Type B pancreatic cell (in vitro differentiated cells): Measurements from ENCODE around the gene C15orf62. TPM values are rescaled to one million over a fixed set of nuclear protein-coding genes. Genes with fewer than 3 reads are reported as not detected.

Experiments used
- DNase-seq: peaks from one replicate; pipeline ENCODE4 v3.0.0; 2021; ENCODE audit warnings: mixed read lengths; ENCODE audit not compliant: unreplicated experiment; ENCODE audit errors: extremely low spot score
- H3K27ac Mint-ChIP-seq: 2 replicates; pipeline ENCODE4 v1.8.0; 2021; ENCODE audit warnings: mild to moderate bottlenecking, mixed read lengths
- H3K27me3 Mint-ChIP-seq: 2 replicates; pipeline ENCODE4 v1.8.0; 2021; ENCODE audit warnings: mixed read lengths
- H3K36me3 Mint-ChIP-seq: 2 replicates; pipeline ENCODE4 v1.8.0; 2021; ENCODE audit warnings: mixed read lengths
- H3K4me1 Mint-ChIP-seq: one replicate; pipeline ENCODE4 v1.8.0; 2021; ENCODE audit warnings: mixed read lengths; ENCODE audit not compliant: unreplicated experiment
- H3K4me3 Mint-ChIP-seq: 2 replicates; pipeline ENCODE4 v1.8.0; 2021; ENCODE audit warnings: mild to moderate bottlenecking, mixed read lengths
- H3K9me3 Mint-ChIP-seq: 2 replicates; pipeline ENCODE4 v1.8.0; 2021; ENCODE audit warnings: mixed read lengths
- total RNA-seq: library from RNA; stranded (reverse); gene quantifications from 2 replicates; pipeline ENCODE4 v1.2.1, GENCODE V29; 2021; ENCODE audit warnings: low replicate concordance
- TF ChIP-seq, protein P1 (sequence below): fragments of 200-600 bp; sonication (generic); conservative IDR thresholded peaks from 2 replicates; pipeline ENCODE4 v1.5.0; 2021; ENCODE audit warnings: antibody characterized with exemption, mild to moderate bottlenecking

C15orf62 gene
- total RNA-seq, 1 donor from 2014 or later: 1.1 TPM

DNA sequence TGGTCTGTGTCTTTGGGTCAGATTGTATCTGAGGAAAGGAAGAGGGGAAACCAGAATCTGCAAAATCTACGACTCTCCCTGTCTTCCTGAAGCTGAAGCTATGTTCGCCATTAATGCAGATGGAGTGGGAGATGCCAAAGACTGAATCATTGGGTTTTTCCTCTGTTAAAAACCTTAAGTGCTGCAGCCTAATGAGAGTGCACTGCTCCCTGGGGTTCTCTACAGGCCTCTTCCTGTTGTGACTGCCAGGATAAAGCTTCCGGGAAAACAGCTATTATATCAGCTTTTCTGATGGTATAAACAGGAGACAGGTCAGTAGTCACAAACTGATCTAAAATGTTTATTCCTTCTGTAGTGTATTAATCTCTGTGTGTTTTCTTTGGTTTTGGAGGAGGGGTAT lies 38.7 kb upstream of the C15orf62 start:
- no peak overlapping the region for H3K4me3 Mint-ChIP-seq
- no peak overlapping the region for H3K27ac Mint-ChIP-seq
- TF ChIP-seq, protein P1, sequence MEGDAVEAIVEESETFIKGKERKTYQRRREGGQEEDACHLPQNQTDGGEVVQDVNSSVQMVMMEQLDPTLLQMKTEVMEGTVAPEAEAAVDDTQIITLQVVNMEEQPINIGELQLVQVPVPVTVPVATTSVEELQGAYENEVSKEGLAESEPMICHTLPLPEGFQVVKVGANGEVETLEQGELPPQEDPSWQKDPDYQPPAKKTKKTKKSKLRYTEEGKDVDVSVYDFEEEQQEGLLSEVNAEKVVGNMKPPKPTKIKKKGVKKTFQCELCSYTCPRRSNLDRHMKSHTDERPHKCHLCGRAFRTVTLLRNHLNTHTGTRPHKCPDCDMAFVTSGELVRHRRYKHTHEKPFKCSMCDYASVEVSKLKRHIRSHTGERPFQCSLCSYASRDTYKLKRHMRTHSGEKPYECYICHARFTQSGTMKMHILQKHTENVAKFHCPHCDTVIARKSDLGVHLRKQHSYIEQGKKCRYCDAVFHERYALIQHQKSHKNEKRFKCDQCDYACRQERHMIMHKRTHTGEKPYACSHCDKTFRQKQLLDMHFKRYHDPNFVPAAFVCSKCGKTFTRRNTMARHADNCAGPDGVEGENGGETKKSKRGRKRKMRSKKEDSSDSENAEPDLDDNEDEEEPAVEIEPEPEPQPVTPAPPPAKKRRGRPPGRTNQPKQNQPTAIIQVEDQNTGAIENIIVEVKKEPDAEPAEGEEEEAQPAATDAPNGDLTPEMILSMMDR: no peak
- no peaks in the 10 kb centered on the region for H3K4me1 Mint-ChIP-seq
- H3K27me3 Mint-ChIP-seq: no peaks in the 10 kb centered on the region
- H3K36me3 Mint-ChIP-seq: peaks cover 16% of the 10 kb centered on the region
- H3K9me3 Mint-ChIP-seq: no peaks in the 10 kb centered on the region
- DNase-seq: no peak

- Mint-ChIP-seq H3K27ac (no peak overlapping the region), H3K4me1 (no peaks in the 10 kb centered on the region), H3K27me3 (no peaks in the 10 kb centered on the region), H3K9me3 (no peaks in the 10 kb centered on the region), H3K36me3 (peaks cover 3% of the 10 kb centered on the region), H3K4me3 (no peak overlapping the region)
- TF ChIP-seq, protein P1: no peak
- DNase-seq: no peak
These were observed 33.2 kb upstream of the C15orf62 start for GRCh38 chr15:40736575-40736974.

DNA sequence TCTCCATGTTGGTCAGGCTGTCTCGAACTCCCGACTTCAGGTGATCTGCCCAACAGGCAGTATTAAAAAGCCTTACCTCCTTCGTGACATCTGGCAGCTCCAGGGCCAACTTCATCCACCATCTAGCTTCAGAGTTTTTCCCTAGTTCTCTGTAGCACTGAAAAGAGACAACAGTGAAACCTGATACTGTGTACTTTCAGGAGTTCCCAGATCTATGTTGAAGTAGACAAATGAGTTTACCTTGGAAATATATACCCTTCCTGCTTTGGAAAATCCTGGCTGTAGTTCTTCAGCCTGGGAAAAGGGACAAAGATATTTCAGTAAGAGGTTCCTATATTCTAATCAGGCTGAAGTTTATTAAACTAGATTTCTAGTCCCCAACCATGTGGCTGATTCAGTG lies 32.7 kb upstream of the C15orf62 start:
- no peaks in the 10 kb centered on the region for H3K9me3 Mint-ChIP-seq
- no peak overlapping the region for H3K27ac Mint-ChIP-seq
- TF ChIP-seq, protein P1: no peak

GRCh38 chr15:40739047-40739446 lies 30.7 kb upstream of the C15orf62 start:
- Mint-ChIP-seq H3K4me1 (peaks cover 4% of the 10 kb centered on the region), H3K36me3 (peaks cover 3% of the 10 kb centered on the region), H3K27me3 (no peaks in the 10 kb centered on the region), H3K9me3 (no peaks in the 10 kb centered on the region), H3K27ac (no peak overlapping the region), H3K4me3 (no peak overlapping the region)
- TF ChIP-seq, protein P1: no peak
- DNase-seq: no peak

More for the DNA sequence above, 32.7 kb upstream of the C15orf62 start:
- DNase-seq: no peak
- Mint-ChIP-seq H3K4me3 (no peak overlapping the region), H3K36me3 (peaks cover 3% of the 10 kb centered on the region), H3K27me3 (no peaks in the 10 kb centered on the region), H3K4me1 (no peaks in the 10 kb centered on the region)

- peaks cover 6% of the 10 kb centered on the region for H3K4me1 Mint-ChIP-seq
- no peak overlapping the region for H3K4me3 Mint-ChIP-seq
- DNase-seq: no peak
- H3K27me3 Mint-ChIP-seq: no peaks in the 10 kb centered on the region
- H3K27ac Mint-ChIP-seq: no peak overlapping the region
- peaks cover 3% of the 10 kb centered on the region for H3K36me3 Mint-ChIP-seq
- TF ChIP-seq, protein P1: no peak
- no peaks in the 10 kb centered on the region for H3K9me3 Mint-ChIP-seq
These were observed 29.9 kb upstream of the C15orf62 start for GRCh38 chr15:40739854-40740253.

DNA sequence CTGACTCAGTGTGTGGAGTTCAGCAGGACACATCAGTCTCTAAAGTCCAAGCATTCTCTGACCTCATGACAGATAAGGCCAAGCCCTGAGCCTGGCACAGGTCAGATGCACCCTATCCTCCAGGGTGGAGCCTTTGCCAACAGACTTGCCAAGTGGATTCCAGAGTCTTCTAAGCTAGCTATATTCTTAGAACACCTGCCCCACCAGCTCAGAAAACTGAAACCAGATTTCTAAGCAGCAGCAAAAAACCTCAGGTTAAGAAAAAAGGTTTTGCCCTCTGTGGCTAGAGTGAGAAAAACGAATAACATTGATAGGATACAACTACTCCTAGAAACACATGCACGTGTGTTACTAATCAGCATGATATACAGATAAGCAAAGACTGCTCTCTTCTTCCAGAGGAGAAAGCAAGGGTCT lies 26.3 kb upstream of the C15orf62 start:
- H3K36me3 Mint-ChIP-seq: peaks cover 3% of the 10 kb centered on the region
- no peak for DNase-seq
- H3K4me3 Mint-ChIP-seq: no peak overlapping the region
- H3K27ac Mint-ChIP-seq: no peak overlapping the region
- peaks cover 16% of the 10 kb centered on the region for H3K4me1 Mint-ChIP-seq
- TF ChIP-seq, protein P1: no peak
- H3K27me3 Mint-ChIP-seq: no peaks in the 10 kb centered on the region
- H3K9me3 Mint-ChIP-seq: no peaks in the 10 kb centered on the region
